Measurements from ENCODE around the gene CIB4. TPM values are rescaled to one million over a fixed set of nuclear protein-coding genes. Genes with fewer than 3 reads are reported as not detected.

CIB4 gene
- total RNA-seq, 1 experiment from 2014 or later: not detected

DNA sequence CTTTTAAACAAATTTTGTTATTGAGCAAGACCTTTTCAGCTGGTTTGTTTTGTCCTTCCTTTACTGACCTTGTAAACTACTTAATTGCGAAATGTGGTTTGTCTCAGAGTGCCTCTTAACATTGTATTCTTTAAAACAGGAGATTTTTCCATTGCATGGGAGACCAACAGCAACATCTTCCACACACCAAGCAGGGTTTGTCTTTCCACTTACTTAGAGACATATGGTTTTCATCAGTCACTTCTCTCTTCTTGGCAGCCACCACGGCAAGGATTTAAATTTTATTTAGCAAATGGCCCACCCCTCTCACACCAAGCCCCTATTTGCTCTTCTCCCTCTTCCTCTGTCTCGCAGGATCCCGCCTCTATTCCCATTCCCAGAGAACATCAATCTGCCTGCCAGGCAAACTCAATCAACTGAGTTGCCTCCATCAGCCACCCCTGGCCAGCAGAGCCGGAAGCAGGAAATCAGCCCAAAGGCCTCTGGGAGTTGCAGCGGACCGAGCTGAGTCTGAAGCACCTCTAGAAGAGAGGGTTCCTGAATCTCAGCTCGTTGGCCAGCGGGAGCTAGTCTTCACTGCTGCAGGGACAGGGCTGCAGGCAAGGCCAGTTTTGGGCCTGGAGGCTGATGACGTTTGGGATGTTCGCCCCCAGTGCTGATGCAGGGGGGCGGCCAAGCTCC lies 11.3 kb upstream of the CIB4 start:
- Mint-ChIP-seq H3K27ac (no peak overlapping the region), H3K36me3 (no peaks in the 10 kb centered on the region; the same call in 1 of the 2 replicates), H3K9me3 (peaks cover 11% of the 10 kb centered on the region; the same call in 1 of the 2 replicates), H3K4me3 (no peak overlapping the region), H3K4me1 (peaks cover 21% of the 10 kb centered on the region), H3K27me3 (ENCODE audit: low read depth) (peaks cover 4% of the 10 kb centered on the region; the same call in 1 of the 2 replicates)
- ChIA-PET POLR2A (no interaction called here), CTCF (no interaction called here)
- TF ChIP-seq NFE2L1 (CRISPR knock-in tag; IDR thresholded peaks at IDR 0.05) (no peak), SOX15 (CRISPR knock-in tag; IDR thresholded peaks at IDR 0.05) (no peak), ZNF232 (CRISPR knock-in tag; IDR thresholded peaks at IDR 0.05) (no peak), CREB1 (CRISPR knock-in tag; IDR thresholded peaks at IDR 0.05) (no peak), GTF2I (CRISPR knock-in tag; conservative IDR thresholded peaks at IDR 0.05) (no peak), ZNF671 (CRISPR knock-in tag; IDR thresholded peaks at IDR 0.05) (no peak), RELA (CRISPR knock-in tag; IDR thresholded peaks at IDR 0.05; ENCODE audit: borderline replicate concordance) (no peak), FOXK1 (CRISPR knock-in tag; IDR thresholded peaks at IDR 0.05) (no peak), TCF7 (CRISPR knock-in tag; IDR thresholded peaks at IDR 0.05; ENCODE audit: low read depth) (no peak), MXD4 (CRISPR knock-in tag; IDR thresholded peaks at IDR 0.05; ENCODE audit: borderline replicate concordance) (no peak), JAZF1 (CRISPR knock-in tag; IDR thresholded peaks at IDR 0.05) (no peak), ATF1 (CRISPR knock-in tag; IDR thresholded peaks at IDR 0.05) (no peak), GABPB1 (CRISPR knock-in tag; IDR thresholded peaks at IDR 0.05) (no peak), FOXJ3 (CRISPR knock-in tag; IDR thresholded peaks at IDR 0.05; ENCODE audit: borderline replicate concordance) (no peak)
- TF ChIP-seq, protein P1, sequence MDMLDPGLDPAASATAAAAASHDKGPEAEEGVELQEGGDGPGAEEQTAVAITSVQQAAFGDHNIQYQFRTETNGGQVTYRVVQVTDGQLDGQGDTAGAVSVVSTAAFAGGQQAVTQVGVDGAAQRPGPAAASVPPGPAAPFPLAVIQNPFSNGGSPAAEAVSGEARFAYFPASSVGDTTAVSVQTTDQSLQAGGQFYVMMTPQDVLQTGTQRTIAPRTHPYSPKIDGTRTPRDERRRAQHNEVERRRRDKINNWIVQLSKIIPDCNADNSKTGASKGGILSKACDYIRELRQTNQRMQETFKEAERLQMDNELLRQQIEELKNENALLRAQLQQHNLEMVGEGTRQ (CRISPR knock-in tag; IDR thresholded peaks at IDR 0.05): no peak
- TF ChIP-seq, protein P2, sequence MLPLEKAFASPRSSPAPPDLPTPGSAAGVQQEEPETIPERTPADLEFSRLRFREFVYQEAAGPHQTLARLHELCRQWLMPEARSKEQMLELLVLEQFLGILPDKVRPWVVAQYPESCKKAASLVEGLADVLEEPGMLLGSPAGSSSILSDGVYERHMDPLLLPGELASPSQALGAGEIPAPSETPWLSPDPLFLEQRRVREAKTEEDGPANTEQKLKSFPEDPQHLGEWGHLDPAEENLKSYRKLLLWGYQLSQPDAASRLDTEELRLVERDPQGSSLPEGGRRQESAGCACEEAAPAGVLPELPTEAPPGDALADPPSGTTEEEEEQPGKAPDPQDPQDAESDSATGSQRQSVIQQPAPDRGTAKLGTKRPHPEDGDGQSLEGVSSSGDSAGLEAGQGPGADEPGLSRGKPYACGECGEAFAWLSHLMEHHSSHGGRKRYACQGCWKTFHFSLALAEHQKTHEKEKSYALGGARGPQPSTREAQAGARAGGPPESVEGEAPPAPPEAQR (CRISPR knock-in tag; IDR thresholded peaks at IDR 0.05): no peak
- TF ChIP-seq, protein P3, sequence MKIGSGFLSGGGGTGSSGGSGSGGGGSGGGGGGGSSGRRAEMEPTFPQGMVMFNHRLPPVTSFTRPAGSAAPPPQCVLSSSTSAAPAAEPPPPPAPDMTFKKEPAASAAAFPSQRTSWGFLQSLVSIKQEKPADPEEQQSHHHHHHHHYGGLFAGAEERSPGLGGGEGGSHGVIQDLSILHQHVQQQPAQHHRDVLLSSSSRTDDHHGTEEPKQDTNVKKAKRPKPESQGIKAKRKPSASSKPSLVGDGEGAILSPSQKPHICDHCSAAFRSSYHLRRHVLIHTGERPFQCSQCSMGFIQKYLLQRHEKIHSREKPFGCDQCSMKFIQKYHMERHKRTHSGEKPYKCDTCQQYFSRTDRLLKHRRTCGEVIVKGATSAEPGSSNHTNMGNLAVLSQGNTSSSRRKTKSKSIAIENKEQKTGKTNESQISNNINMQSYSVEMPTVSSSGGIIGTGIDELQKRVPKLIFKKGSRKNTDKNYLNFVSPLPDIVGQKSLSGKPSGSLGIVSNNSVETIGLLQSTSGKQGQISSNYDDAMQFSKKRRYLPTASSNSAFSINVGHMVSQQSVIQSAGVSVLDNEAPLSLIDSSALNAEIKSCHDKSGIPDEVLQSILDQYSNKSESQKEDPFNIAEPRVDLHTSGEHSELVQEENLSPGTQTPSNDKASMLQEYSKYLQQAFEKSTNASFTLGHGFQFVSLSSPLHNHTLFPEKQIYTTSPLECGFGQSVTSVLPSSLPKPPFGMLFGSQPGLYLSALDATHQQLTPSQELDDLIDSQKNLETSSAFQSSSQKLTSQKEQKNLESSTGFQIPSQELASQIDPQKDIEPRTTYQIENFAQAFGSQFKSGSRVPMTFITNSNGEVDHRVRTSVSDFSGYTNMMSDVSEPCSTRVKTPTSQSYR (CRISPR knock-in tag; IDR thresholded peaks at IDR 0.05): no peak
- TF ChIP-seq, protein P4, sequence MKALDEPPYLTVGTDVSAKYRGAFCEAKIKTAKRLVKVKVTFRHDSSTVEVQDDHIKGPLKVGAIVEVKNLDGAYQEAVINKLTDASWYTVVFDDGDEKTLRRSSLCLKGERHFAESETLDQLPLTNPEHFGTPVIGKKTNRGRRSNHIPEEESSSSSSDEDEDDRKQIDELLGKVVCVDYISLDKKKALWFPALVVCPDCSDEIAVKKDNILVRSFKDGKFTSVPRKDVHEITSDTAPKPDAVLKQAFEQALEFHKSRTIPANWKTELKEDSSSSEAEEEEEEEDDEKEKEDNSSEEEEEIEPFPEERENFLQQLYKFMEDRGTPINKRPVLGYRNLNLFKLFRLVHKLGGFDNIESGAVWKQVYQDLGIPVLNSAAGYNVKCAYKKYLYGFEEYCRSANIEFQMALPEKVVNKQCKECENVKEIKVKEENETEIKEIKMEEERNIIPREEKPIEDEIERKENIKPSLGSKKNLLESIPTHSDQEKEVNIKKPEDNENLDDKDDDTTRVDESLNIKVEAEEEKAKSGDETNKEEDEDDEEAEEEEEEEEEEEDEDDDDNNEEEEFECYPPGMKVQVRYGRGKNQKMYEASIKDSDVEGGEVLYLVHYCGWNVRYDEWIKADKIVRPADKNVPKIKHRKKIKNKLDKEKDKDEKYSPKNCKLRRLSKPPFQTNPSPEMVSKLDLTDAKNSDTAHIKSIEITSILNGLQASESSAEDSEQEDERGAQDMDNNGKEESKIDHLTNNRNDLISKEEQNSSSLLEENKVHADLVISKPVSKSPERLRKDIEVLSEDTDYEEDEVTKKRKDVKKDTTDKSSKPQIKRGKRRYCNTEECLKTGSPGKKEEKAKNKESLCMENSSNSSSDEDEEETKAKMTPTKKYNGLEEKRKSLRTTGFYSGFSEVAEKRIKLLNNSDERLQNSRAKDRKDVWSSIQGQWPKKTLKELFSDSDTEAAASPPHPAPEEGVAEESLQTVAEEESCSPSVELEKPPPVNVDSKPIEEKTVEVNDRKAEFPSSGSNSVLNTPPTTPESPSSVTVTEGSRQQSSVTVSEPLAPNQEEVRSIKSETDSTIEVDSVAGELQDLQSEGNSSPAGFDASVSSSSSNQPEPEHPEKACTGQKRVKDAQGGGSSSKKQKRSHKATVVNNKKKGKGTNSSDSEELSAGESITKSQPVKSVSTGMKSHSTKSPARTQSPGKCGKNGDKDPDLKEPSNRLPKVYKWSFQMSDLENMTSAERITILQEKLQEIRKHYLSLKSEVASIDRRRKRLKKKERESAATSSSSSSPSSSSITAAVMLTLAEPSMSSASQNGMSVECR (CRISPR knock-in tag; IDR thresholded peaks at IDR 0.05; ENCODE audit: borderline replicate concordance): no peak
- TF ChIP-seq, protein P5, sequence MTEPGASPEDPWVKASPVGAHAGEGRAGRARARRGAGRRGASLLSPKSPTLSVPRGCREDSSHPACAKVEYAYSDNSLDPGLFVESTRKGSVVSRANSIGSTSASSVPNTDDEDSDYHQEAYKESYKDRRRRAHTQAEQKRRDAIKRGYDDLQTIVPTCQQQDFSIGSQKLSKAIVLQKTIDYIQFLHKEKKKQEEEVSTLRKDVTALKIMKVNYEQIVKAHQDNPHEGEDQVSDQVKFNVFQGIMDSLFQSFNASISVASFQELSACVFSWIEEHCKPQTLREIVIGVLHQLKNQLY (CRISPR knock-in tag; IDR thresholded peaks at IDR 0.05): no peak
- TF ChIP-seq, protein P6, sequence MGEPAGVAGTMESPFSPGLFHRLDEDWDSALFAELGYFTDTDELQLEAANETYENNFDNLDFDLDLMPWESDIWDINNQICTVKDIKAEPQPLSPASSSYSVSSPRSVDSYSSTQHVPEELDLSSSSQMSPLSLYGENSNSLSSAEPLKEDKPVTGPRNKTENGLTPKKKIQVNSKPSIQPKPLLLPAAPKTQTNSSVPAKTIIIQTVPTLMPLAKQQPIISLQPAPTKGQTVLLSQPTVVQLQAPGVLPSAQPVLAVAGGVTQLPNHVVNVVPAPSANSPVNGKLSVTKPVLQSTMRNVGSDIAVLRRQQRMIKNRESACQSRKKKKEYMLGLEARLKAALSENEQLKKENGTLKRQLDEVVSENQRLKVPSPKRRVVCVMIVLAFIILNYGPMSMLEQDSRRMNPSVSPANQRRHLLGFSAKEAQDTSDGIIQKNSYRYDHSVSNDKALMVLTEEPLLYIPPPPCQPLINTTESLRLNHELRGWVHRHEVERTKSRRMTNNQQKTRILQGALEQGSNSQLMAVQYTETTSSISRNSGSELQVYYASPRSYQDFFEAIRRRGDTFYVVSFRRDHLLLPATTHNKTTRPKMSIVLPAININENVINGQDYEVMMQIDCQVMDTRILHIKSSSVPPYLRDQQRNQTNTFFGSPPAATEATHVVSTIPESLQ (CRISPR knock-in tag; IDR thresholded peaks at IDR 0.05): no peak
- DNase-seq (ENCODE audit: low spot score) (no peak), ATAC-seq (no peak)

Measured in WTC11 (cell line).